Astrocyte (in vitro differentiated cells and primary cell): ENCODE measurements around the gene UGT1A10.

Experiments used
- EZH2 ChIP-seq: IDR thresholded peaks from 2 replicates; pipeline ENCODE4 v1.6.1; 2012; ENCODE audit warnings: mild to moderate bottlenecking, low read length, inconsistent platforms; ENCODE audit not compliant: insufficient read depth
- TF ChIP-seq, protein P1 (sequence below): IDR thresholded peaks from 2 replicates; pipeline ENCODE4 v1.5.1; 2011; ENCODE audit warnings: low read depth, mild to moderate bottlenecking, inconsistent platforms, low read length, moderate library complexity; ENCODE audit not compliant: insufficient read depth

DNA sequence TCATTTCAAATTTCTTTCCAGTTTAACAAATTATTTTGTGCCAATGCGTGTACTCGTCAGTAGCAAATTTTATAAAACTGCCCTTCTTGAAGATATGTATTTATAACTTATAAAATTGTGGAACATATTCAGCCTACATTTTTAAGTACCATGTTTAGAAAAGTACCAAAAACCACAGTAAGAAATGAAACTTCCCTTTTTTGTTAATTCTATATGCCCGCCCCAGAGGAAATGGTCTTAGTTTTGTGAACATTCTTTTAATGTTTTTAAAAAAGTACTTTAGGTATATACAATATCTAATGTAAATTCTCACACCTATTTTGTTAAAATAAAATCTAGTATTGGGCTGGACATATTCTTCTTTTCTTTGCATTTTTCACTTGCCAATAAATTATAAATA lies 36.6 kb downstream of the UGT1A10 start:
- TF ChIP-seq EZH2, result no peak
- TF ChIP-seq, protein P1, sequence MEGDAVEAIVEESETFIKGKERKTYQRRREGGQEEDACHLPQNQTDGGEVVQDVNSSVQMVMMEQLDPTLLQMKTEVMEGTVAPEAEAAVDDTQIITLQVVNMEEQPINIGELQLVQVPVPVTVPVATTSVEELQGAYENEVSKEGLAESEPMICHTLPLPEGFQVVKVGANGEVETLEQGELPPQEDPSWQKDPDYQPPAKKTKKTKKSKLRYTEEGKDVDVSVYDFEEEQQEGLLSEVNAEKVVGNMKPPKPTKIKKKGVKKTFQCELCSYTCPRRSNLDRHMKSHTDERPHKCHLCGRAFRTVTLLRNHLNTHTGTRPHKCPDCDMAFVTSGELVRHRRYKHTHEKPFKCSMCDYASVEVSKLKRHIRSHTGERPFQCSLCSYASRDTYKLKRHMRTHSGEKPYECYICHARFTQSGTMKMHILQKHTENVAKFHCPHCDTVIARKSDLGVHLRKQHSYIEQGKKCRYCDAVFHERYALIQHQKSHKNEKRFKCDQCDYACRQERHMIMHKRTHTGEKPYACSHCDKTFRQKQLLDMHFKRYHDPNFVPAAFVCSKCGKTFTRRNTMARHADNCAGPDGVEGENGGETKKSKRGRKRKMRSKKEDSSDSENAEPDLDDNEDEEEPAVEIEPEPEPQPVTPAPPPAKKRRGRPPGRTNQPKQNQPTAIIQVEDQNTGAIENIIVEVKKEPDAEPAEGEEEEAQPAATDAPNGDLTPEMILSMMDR, result no peak
